Coronary artery (tissue), 2 donors: ENCODE measurements around the gene TEX11.
"Not testable (repeated sequence)": the region's sequence is repeated elsewhere in the genome, so short reads cannot be mapped to it uniquely, and the experiment has no call there.

Source experiments
- DNase-seq: peaks from one replicate; pipeline ENCODE4 v3.0.0-alpha.2; 2017; ENCODE audit warnings: low spot score
- H3K27ac ChIP-seq, 2 donors: fragments of 200-600 bp; sonication (generic); one replicate each; pipeline ENCODE4 v1.5.1; 2016 to 2019
- H3K4me3 ChIP-seq: fragments of 200-600 bp; sonication (generic); 2 replicates; pipeline ENCODE4 v1.5.1; 2016; ENCODE audit warnings: mild to moderate bottlenecking, moderate library complexity
- CTCF ChIP-seq: fragments of 200-600 bp; sonication (generic); IDR thresholded peaks from one replicate; pipeline ENCODE4 v1.5.1; 2019; ENCODE audit warnings: antibody characterized with exemption

The TEX11 gene

GRCh38 chrX:70907900-70908299 lies 611 bp downstream of the TEX11 start:
- DNase-seq = no peak
- H3K27ac ChIP-seq = no peak overlapping the region
- no peak for TF ChIP-seq CTCF
- H3K4me3 ChIP-seq = no peak overlapping the region

- DNase-seq = no peak
- no peak overlapping the region for H3K27ac ChIP-seq
- no peak overlapping the region for H3K4me3 ChIP-seq
- no peak for TF ChIP-seq CTCF
These were observed 7.0 kb downstream of the TEX11 start for GRCh38 chrX:70901465-70901864.

GRCh38 chrX:70890441-70890840 lies 18.1 kb downstream of the TEX11 start:
- not testable (repeated sequence) for DNase-seq, H3K4me3 ChIP-seq, H3K27ac ChIP-seq

GRCh38 chrX:70878902-70879301 lies 29.6 kb downstream of the TEX11 start:
- no peak overlapping the region for H3K27ac ChIP-seq
- H3K4me3 ChIP-seq = no peak overlapping the region
- TF ChIP-seq CTCF = no peak
- DNase-seq = no peak

- Histone ChIP-seq H3K27ac (no peak overlapping the region), H3K4me3 (no peak overlapping the region)
- no peak for TF ChIP-seq CTCF
- DNase-seq = no peak
These were observed 56.2 kb downstream of the TEX11 start for GRCh38 chrX:70852294-70852693.

- not testable (repeated sequence) for H3K4me3 ChIP-seq, H3K27ac ChIP-seq, DNase-seq
These were observed 64.4 kb downstream of the TEX11 start for GRCh38 chrX:70844081-70844480.

GRCh38 chrX:70843620-70844019 lies 64.9 kb downstream of the TEX11 start:
- not testable (repeated sequence) for H3K4me3 ChIP-seq, H3K27ac ChIP-seq, DNase-seq

GRCh38 chrX:70834589-70834988 lies 73.9 kb downstream of the TEX11 start:
- TF ChIP-seq CTCF = no peak
- no peak for DNase-seq
- no peak overlapping the region for H3K4me3 ChIP-seq
- H3K27ac ChIP-seq = no peak overlapping the region

GRCh38 chrX:70826715-70827114 lies 81.8 kb downstream of the TEX11 start:
- H3K4me3 ChIP-seq = no peak overlapping the region
- no peak overlapping the region for H3K27ac ChIP-seq
- DNase-seq = no peak
- no peak for TF ChIP-seq CTCF
